C4-2B (cell line): ENCODE results near the gene TBC1D22A.

Experiments used
- ZFX ChIP-seq: fragments of 450-650 bp; IDR thresholded peaks from 2 replicates; pipeline ENCODE4 v1.6.1; 2017
- TF ChIP-seq, protein P1 (sequence below): fragments of 450-650 bp; conservative IDR thresholded peaks from 2 replicates; pipeline ENCODE4 v1.5.1; 2017; ENCODE audit warnings: mild to moderate bottlenecking

DNA sequence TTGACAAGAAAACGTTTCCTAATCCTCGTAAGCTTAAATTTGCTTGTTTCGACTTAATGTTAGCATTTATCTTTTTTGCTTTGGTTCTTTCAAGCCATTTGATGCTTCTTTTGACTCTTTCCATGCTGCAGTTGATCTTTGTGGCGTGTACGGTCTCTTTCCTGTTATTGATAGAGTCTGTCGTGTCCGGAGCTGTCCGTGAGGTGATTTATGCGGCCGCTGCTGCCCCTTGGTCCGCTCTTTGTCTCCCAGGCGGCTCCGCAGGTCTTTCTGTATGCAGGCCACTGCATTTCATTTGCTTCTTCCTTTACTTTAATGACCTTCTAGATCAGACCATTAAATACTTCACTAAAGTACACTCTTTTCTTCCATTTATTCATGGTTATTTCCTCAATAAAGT lies 50.3 kb downstream of the TBC1D22A start:
- TF ChIP-seq, protein P1, sequence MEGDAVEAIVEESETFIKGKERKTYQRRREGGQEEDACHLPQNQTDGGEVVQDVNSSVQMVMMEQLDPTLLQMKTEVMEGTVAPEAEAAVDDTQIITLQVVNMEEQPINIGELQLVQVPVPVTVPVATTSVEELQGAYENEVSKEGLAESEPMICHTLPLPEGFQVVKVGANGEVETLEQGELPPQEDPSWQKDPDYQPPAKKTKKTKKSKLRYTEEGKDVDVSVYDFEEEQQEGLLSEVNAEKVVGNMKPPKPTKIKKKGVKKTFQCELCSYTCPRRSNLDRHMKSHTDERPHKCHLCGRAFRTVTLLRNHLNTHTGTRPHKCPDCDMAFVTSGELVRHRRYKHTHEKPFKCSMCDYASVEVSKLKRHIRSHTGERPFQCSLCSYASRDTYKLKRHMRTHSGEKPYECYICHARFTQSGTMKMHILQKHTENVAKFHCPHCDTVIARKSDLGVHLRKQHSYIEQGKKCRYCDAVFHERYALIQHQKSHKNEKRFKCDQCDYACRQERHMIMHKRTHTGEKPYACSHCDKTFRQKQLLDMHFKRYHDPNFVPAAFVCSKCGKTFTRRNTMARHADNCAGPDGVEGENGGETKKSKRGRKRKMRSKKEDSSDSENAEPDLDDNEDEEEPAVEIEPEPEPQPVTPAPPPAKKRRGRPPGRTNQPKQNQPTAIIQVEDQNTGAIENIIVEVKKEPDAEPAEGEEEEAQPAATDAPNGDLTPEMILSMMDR = no peak
- no peak for TF ChIP-seq ZFX
